COLO668 (cell line): Measurements from ENCODE around the gene CDC45.
"Not testable (repeated sequence)": the region's sequence is repeated elsewhere in the genome, so short reads cannot be mapped to it uniquely, and the experiment has no call there.

Experiments used
- DNase-seq: peaks from one replicate; lab custom pipeline; 2025; ENCODE audit not compliant: unreplicated experiment; lab: John Stamatoyannopoulos, UW

CDC45 gene, protein sequence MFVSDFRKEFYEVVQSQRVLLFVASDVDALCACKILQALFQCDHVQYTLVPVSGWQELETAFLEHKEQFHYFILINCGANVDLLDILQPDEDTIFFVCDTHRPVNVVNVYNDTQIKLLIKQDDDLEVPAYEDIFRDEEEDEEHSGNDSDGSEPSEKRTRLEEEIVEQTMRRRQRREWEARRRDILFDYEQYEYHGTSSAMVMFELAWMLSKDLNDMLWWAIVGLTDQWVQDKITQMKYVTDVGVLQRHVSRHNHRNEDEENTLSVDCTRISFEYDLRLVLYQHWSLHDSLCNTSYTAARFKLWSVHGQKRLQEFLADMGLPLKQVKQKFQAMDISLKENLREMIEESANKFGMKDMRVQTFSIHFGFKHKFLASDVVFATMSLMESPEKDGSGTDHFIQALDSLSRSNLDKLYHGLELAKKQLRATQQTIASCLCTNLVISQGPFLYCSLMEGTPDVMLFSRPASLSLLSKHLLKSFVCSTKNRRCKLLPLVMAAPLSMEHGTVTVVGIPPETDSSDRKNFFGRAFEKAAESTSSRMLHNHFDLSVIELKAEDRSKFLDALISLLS

DNA sequence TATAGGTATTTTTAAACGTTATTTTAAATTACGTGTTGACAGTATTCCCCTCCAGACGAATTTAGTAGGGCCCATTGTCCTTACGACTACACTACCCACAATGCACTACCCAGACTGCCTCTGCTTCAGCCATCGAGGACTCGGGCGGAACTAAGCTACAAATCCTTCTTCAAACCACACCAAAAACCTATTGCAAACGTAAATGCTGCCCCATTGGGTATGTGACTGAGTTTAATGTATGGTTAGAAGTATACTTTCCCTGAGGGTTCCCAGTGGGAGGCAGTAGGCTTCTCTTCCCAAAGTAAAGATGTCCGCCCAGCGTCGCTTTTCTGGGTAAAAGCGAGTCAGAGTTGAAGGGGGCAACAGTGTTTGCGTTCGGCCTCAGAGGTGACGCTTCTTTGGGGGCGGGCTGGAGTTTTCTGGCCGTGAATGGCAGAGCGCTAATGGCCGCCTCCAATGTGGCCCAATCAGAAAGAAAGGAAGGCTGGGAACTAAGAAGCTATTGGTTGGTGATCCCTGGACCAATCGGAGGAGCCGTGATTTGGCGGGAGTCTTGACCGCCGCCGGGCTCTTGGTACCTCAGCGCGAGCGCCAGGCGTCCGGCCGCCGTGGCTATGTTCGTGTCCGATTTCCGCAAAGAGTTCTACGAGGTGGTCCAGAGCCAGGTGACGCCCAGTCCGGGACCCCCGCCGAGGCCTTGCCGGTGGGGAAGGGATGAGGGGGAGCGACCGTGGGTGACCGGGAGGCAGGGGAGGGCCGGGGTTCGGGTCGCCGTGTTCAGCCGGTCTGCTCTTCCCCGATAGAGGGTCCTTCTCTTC is at the start of gene CDC45:
CDC45 (plus strand) TSS at position 566 of the 818 bp plus-strand sequence; CDS start at position 615, 49 bp downstream.
- DNase-seq, result peak; percentile 95

DNA sequence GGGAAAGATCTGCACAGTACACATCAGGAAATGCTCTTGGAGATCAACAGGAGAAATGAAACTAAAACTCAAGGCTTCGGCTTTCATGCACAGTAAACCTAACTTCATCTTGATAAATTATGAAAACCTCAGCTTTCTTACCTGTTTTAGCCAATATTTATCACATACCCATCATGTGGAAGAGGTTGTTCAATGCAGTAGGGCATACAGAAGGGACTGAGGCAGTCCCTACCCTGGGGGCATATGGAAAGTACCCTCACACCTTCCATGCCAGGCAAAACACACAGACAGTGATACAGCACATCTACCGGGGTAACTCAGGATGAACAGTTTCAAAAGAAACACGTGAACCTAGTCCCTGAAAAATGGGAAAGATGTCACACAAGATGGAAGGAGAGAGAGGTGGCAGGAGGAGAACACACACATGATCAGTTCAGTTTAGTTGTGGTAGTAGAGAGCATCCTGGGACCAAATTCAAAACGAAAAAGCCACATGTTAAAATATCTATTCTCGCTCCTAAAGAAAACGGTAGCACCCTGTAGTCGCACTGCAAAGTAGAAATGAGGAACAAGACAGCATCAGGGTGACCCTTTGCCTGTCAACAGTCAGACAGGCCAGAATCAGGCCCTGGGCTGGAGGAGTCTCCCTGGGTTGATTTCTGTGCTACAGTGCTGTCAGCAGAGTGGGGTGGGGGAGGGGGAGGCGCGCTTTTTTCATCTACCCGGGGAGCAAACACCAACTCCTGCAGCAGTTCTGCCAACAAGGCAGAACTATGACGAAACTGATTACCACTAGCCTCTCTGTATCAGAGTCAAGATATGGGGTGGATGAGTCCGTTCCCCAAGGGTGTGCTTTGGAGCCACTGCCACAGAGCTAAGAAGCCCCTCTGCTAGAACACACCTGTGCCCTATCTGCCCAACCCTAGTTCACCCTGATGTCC is 49.5 kb upstream of the CDC45 start:
- peak; percentile 48 for DNase-seq

DNA sequence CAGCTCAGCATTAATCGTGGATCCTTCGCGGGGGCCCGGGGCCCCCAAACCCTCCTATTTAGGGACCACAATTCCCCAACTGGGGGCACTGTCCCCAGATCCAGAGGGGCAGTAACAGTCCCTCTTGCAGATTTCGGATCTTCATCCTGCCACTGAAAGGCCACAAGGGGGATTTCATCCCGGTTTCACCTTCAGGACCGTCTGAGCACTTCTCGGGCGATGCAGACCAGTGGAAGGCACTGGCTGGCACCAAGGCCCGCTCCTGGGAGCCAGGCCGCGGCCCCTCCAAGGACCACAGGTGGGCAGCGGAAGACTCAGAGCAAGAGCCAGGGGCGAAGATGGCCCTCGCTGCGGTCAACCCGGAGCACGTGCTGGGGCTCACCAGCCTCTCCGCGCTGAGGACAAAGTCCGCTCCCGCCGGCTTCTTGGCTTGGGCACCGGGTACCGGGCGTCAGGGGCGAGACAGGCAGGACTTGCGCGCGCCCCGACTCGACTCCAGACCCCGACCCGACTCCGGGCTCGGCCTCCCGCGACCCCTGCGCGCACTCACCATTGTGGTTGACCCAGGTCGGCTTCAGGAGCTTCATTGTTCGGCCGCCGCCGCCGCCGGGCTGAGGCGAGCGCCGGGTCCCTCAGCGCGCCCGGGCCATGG is 48.7 kb upstream of the CDC45 start:
- DNase-seq, result peak; percentile 67

DNA sequence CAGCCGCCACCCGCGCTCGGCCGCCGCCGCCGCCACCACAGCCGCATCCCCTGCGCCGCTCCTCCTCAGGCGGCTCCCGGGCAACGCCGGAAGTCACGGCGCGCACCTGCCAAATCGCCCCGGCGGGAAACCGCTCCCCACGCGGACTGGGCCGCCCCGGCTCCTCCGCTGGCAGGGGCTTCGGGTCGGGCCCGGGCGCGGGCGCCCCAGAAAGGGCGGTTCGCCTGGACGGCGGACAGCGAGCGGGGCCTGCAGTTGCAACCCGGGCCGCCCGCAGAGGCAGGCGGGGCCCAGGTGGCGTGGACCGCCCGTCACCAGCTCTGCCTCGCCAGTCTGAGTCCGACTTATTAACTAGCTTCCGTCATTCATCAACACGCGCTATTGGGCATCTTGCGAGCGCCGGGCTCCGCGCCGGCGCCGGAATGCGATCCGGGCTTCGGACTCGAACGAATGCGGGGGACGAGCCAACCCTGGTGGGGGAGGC is 48.0 kb upstream of the CDC45 start, which contains the start of gene HIRA:
HIRA (minus strand) TSS at position 85 of the 484 bp plus-strand sequence. CDS start 257 bp downstream, outside the sequence.
- peak; percentile 88 for DNase-seq

DNA sequence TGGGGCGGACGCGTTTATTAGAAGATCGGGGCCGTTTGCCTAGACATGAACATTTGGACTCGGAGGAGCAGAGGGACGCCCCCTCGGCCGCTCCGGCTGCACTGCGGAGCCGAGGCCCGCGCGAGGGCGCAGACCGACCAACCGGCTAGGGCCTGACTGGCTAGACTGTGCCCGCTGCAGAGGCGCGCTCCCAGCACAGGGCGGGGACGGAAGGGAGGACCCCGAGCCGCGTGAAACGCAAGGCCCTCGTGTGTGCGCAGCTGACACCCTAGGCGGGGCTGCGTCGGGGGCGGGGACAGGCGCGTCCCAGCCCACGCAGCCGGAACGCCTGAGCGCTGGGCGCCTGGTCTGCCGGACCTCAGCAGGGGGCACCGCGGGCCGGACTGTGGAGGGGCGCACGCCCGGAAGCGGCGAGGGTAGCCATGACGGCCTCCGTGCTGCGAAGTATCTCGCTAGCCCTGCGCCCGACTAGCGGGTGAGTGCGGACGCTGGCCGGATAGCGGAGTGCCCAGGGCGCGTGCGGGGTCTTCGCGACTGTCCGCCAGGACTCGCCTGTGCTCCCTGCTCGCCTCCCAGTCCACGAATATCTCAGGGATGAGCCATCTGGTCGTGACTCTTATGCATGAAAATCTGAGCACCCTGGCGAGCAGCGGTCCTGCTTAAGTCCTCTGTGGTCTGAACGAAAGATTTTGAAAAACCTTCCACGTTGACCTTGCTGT is 47.4 kb upstream of the CDC45 start, which contains the start of gene MRPL40:
MRPL40 (plus strand) TSS at position 413 of the 719 bp plus-strand sequence; CDS start at position 423, 10 bp downstream.
- DNase-seq, result peak; percentile 97

DNA sequence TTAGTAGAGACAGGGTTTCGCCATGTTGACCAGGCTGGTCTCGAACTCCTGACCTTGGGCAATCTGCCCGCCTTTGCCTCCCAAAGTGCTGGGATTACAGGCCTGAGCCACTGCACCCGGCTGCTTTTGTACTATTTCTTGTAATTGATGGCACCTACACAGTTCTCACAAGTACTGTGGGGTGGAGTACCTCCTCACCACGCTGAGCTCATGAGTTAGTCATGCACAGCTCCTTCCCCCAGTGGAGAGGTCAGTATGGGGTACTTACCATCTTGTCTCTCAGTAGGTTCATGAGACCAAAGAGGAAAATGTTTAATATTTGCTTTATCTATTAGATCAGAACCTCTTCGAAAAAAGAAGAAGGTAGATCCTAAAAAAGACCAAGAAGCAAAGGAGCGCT is 45.3 kb upstream of the CDC45 start:
- DNase-seq, result no peak

DNA sequence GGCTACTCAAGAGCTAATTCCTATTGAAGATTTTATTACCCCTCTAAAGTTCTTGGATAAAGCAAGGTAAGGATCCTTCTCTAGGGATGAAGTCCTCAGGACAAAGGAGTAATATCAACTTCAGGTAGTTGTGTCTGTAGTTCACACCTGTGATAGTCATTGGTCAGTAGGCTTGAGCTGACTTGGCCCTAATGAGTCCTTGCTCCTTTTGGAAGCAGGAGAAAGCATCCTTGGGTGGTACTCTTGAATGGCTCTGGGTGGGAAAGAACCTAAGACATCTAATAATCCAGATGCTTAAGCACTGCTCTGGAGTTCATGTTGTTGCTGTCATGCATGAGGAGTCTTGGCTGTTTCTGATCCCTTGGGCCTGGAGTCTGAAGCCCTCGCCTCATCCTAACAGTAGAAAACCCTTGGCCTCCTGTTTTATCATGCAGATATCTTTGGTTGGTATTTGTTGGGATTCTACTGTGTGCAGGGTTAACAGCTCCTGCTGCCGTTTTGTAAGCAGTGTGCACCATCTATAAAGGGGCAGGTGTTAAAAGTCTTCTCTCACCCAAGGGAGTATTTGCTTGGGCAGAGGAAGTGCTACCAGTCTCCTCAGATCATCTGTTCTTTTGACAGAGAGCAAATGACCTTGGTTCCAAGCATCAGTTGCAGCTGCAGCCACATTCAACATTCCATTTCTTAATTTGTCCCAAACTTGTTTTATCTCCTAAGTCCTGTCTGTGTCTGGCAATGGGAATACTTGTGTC is 44.7 kb upstream of the CDC45 start:
- no peak for DNase-seq

DNA sequence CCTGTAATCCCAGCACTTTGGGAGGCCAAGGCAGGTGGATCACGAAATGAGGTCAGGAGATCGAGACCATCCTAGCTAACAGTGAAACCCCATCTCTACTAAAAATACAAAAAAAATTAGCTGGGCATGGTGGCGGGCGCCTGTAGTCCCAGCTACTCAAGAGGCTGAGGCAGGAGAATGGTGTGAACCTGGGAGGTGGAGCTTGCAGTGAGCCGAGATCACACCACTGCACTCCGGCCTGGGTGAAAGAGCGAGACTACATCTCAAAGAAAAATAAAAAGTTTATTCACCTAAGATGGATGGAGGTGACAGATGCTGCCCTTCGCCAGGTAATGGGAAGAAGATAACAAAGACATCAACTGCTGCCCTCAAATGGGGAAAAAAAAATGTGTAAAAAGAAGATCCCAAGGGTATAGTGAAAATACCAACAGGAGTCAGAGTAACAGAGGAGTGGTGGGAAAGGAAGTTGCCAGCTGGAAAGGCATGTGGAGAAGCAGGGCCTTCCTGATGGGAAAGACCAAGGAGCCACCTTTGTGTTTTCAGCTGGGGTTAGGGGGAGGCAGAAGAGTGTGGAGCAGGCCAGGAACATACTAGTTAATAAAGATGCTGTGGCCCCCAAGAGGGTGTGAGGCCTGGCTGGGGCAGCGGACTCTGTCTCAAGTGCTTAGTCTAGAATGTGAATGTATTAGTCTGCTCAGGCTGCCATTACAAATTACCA is 43.1 kb upstream of the CDC45 start:
- not testable (repeated sequence) for DNase-seq

DNA sequence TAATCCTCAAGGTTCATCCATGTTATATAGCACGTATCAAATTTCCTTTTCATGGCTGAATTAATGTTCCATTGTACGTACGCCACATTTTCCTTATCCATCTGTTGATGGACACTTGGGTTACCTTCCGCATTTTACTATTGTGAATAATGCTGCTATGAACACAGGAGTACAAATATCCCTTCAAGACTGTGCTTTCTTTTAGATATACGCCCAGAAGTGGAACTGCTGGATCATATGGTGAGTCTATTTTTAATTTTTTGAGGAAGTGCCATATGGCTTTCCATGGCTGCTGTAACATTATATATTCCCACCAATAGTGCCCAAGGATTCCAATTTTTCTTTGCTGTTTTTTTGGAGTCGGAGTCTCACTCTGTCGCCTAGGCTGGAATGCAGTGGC is 41.4 kb upstream of the CDC45 start:
- no peak for DNase-seq

DNA sequence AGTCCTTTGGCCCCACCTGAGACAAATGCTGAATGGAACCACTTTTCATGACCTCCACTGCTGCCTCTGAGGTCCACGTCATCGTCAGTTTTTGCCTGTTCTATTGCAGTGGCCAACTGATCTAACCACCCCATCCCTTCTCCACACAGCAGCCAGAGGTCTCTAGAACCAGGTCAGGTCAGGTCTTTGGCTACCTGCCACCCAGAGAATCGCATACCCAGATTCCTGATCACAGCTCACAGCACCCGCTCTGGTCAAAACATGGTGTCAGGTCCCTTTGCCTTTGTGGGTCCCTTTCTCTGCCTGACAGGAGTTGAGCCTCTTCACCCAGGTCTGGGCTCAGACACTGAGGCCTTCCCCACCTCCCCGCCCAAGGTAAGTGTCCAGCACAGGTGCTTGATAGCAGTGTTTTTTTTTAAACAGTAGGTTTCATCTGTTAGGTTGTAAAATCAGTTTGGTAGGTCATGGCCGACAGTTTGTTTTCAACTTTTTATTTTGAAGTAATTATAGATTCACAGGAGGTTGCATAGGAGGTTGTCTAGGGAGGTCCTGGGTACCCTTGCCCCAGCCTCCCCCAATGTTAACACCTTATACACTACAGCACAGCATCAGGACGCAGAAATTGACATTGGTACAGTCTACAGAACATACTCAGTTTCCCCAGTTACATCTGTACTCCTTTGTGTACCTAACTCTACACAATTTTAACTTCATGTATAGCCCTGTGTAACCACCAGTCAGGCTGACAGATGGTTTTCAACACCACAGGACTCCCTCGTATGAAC is 39.1 kb upstream of the CDC45 start:
- no peak for DNase-seq

DNA sequence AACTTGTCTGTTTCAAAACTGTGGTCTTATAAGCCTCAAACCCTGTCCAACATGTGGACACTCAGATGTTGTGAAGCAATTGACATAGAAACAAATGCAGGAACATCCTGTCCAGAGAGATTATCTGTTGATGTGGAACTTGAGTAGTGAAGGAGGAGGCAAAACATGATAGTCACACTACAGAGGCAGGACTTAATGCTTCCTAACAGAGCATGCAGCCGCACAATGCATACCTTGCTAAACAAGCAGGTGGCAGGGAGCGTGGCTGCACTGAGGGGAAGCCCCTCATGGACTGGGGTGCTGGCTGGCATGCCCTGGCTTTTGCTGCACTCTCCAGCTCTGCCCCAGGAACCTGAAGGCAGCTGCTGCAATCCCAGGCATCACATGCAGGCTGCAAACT is 37.6 kb upstream of the CDC45 start:
- no peak for DNase-seq

DNA sequence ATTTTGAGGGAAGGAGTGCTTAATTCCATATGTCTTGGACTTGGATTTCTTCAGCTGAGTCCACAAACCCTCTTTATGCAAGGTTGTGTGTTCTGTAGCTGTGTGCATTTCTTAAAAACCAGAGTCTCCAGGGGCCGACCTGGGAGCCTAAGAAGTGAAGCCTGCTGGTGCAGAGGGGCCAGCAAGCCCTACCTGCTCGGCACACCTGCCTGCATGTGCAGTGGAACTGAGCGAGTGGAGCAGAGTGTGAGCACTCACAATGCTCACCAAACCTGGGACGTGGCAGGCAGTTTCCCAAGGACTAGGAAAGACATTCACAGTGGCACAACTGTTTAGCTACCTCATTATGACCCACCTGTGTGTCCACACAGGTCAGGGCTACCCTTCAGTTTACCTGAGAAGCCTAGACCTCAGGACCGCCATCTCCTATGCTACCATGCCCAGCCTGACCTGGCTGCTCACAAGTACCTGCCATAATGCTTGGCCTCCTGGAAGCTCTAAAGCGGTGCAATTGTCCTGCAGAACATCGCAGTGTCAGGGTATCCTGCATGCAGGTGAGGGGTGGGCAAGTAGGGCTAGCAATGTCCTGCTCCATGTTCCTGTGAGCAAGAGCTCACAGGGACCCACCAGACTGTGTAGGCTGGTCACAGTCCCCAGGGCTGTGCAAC is 36.0 kb upstream of the CDC45 start:
- no peak for DNase-seq

DNA sequence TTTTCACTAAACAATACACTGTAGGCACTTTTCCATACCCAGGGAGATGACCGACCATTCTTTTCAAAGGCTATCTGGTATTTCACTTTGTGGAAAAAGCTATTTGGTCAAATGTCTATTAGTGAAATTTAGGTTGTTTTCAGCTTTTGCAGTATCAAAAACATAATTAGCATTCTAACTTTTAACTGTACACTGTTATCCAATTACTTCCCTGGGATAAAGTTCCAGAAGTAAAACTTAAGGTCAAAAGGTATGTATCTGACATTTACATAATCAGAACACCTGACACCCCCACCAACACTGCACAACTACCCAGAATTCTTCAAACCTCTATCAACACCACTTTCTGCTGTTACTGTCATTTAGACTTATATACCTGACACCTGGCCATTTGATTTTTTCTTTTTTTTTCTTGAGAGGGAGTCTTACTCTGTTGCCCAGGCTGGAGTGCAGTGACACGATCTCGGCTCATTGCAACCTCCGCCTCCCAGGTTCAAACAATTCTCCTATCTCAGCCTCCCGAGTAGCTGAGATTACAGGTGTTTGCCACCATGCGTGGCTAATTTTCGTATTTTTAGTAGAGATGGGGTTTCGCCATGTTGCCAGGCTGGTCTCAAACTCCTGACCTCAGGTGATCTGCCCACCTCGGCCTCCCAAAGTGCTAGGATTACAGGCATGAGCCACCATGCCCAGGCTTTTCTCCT is 34.3 kb upstream of the CDC45 start:
- DNase-seq, result not testable (repeated sequence)

DNA sequence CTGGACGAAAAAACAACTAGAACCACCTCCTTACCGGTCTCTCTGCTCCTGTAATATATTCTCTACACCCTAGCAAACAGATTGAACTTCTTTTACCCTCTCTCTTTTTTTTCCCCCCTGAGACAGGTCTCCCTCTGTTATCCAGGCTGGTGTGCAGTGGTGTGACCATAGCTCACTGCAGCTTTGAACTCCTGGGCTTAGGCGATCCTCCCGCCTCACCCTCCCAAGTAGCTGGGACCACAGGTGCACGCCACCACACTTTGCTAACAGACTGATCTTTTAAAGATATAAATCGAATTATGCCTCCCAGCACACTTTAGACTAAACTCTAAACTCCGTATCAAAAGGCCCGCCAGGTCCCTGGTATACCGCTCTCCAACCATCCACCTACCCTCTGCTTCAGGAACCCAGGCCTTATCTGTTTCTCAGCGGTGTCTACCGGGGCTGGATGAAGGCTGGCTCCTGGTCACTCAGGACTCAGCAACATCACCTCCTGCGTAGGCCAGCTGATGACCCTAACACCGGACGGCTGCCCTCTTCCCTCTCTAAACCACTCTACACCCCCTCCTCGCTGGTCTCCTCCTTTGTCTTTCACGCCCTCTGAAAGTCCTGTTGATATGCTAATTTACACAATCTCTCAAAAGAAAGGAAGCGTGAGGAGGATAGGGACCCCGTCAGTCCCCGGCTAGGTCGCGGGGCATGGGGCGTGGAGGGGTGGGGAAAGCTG is 33.0 kb upstream of the CDC45 start:
- no peak for DNase-seq
